HG02870 (cell line): ENCODE measurements around the gene LAX1.
"Not testable (repeated sequence)": the region's sequence is repeated elsewhere in the genome, so short reads cannot be mapped to it uniquely, and the experiment has no call there.

Experiments used
- ATAC-seq: cut with Tn5 transposase; IDR thresholded peaks from one replicate; pipeline ENCODE4 v1.9.1; 2021; ENCODE audit warnings: mild to moderate bottlenecking, moderate library complexity; ENCODE audit not compliant: unreplicated experiment

Gene LAX1, protein sequence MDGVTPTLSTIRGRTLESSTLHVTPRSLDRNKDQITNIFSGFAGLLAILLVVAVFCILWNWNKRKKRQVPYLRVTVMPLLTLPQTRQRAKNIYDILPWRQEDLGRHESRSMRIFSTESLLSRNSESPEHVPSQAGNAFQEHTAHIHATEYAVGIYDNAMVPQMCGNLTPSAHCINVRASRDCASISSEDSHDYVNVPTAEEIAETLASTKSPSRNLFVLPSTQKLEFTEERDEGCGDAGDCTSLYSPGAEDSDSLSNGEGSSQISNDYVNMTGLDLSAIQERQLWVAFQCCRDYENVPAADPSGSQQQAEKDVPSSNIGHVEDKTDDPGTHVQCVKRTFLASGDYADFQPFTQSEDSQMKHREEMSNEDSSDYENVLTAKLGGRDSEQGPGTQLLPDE

DNA sequence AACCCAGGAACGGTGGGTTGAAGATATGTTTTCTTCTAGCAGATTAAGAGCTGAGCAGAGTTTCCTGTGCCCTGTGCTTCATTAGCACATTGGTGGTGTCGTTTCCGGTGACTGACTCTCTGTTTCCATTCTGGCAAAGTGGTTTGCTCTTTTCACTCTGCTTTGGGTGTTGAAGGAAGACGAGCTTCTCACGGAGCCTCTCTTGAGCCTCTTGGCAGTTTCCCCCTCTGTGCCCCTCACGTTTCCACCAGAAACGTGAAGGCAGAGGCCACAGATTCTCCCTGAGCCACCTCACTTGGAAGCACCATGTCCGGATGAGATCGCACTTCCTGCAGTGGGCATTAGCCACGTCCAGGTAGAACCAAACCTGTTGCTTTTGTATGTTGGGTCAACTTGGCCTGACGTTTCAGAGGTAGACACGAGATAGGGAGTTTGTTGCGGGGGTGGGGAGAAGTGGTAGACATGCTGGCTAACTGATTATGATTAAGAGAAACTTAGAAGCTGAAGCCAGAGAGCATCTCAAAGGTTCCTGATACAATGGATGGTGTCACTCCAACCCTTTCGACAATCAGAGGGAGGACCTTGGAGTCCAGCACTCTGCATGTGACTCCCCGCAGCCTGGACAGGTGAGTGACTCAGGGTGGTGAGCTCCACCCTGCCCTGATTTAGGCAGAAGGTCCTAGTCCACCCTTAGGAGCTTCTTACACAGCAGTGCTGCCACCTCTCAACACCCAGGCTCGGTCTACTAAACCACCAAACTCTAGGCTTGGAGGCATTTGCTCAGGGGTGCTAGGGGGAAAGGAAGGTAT lies at the start of gene LAX1:
LAX1 (plus strand) TSS at position 155 of the 809 bp plus-strand sequence; CDS start at position 538, 383 bp downstream.
- ATAC-seq: peak; percentile 91

DNA sequence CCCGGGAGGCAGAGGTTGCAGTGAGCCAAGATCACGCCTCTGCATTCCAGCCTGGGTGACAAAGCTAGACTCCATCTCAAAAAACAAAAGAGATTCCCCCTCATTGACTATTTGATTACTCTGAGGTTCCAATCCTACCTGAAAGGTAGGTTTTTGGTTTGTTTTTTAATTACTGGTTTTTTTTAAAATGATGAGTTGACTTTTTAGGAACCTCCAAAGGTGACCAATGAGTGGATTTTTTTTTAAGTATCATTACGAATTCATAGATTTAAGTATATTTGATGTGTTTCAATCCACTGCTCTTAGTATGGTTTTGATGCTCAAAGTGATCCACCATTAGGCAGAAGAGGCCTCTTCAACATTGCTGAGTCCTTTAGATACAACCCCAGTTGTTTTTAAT lies 47.9 kb upstream of the LAX1 start:
- ATAC-seq: no peak

DNA sequence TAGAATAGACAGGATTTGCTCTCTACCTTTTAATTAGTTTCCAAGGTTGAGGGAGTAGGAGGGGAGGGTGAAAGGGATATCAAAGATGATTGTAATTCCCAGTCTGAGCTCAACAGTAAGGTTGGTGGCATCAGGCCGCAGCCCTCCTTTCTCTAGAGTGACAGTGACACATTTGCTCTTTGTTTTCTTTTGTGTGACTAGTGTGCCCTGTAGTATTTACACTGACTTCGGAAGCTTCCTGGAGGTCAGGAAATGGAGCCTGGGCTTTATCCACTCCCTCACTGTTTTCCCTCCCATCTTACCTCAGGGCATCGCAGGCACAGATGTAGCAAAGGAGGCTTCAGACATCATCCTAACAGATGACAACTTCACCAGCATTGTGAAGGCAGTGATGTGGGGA lies 44.7 kb upstream of the LAX1 start:
- ATAC-seq: no peak

DNA sequence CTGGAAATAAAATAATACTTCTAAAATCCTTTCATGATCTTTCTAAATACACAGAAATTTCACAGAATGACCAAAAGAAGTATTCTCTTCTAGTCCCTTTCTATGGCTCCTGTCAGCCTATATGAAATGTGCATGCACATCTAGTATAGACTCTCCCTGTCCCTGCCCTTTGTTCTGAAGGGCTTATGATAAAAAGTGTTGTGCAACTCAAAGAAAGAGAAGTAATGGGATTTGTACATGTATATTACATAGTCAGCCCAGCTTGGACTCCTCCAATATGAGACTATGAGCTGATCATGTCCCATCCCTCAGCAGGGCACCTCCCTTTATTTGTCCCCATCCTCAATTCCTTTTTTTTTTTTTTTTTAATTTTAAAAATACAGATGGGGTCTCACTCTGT lies 42.1 kb upstream of the LAX1 start:
- no peak for ATAC-seq

DNA sequence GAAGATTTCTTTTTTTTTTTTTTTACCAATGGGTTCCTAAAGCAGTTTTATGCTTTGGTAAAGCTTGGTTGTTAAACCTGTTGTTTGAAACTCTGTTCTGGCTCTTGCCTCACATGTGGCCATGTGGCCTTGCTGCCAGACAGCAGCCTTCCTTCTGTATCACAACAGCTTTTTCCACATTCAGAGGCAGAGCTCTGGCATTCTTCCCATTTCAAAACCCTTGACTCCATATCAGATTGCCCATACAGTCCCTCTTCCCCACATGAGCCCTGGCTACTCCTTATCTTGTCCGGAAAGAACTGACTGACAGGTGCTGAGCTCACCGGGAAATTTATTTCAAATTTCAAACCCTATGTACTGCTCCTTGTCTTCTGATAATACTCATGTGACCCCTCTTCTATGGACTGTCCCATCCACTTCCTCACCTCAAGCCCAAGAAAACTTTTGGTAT lies 38.5 kb upstream of the LAX1 start:
- no peak for ATAC-seq

DNA sequence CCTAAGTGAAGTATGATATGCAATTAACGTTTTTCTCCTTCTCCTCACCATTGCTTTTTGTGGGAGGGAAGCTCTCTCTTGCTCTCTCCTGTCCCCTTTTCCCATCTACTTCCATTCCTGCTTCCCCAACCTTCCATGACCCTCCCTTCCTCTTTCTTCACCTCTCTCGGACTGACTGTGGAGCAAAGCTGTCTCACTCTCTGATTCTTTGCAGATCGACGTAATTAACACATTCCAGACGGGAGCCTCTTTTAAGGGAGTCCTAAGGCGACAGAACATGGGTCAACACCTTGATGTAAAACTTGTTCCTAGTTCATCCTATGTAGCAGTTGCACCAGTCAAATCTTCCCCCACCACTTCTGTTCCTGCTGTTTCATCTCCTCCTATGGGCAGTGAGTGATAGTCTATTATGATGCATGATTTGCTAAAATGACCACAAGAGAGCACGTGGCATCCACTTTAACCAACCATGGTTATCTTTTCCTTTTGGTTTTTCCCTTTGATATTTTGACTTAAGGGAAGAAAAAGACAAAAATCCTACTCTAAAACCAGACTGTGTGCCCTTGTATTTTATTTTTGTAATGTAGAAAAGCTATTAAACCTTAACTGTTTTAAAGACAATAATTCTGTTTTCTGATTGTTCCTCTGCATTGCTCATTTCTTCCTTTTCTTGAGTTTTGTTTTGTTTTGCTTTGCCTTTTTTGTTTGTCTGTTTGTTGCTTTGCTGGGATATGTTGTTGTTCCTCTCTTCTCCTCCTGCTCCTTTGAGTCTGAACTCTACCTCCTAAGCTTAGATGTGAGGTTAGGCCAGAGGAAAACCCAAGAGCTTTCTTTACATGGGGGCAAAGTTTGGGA lies 31.7 kb upstream of the LAX1 start:
- no peak for ATAC-seq

DNA sequence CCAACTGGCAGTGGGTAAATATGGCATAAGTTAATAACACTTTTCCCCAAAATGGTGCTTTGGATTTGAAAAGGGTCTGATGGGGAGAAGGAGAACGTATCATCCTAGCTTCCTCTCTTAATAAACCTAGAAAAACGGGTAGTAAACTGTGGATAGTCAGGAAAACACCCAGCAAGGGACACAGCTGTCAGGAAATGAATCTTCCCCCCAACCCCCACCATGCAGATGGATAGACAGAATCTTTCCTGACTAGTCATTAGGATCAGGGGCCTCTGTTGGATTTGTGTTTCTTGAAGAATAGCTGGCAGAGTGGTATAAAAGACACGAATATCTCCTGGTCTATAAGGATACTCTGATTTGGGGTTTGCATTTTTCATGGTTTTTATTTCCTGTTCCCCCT lies 22.5 kb upstream of the LAX1 start:
- ATAC-seq: no peak

DNA sequence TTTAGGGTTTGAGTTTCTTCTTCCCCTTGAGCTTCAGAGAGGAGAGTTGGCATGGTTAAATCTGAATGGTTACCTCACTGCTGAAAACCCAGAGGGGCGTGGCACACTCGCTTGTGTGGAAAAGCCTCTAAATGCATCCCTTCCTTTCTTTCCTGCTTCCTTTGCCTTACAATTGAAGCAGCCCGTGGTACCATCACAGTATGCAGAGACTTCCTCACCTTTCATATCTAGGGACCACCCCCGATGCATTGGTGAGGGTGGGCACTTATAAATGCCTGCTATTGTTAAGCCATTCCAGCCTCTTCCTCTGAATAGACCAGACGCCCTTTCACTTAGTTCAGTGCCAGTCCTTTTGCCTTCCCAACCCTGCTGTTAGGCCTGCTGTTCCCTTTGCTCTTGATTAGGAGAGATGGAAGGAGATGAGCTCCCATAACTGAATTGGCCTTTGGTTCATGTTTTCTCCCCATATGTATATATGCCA lies 21.9 kb upstream of the LAX1 start:
- ATAC-seq: no peak

DNA sequence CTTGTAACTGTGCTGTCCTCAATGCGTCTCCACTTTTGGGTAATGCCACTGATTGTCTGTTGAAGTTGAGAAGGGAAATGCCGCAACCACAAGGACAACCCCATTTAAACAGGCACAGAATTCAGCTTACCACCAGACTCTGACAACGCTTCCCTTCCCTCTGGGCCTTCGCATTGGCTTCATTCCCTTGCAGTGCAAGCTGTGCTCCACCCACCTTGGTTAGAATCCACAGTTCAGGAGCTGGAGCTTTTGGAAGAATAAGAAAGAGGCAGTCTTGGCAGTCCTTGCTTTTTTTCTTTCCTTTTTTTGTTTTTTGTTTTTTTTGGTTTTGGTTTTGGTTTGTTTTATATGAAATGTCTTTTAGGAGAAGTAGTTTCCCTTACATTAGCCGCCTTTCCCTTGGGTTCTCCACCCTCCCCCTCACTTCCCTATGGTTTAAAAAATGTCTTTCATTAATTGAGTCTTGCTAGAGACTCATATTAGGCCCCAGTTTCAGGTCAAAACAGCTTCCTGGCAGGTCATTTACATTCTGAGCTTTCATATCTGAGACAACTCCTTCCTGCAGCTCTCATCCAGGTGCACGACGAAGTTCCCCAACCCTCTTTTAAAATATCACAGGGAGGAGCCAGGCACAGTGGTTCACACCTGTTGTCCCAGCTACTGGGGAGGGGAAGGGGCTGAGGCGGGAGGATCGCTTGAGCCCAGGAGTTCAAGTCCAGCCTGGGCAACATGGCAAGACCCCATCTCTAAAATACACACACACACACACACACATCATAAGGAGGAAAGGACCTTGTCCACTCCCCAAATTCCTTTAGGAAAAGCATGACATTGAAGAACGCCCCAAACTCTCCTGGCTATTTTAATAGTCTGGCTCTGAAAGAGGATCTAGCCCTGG lies 20.7 kb upstream of the LAX1 start:
- ATAC-seq: no peak

DNA sequence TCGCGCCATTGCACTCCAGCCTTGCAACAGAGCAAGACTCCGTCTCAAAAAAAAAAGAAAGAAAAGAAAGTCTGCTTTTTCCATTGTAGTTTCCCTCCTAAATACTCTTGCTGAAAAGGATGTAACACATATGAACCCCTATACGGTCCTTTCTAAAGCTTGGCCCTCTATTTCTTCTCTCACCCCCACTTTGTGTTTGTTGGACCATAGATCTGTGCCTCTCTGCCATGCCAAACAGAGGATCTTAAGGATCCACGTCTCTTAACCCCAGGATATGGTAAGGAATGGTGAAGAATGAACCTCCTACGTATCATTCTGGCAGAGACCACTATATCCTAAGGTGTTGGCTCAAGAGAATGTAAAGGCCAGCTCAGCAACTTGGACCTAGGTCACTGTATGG lies 18.7 kb upstream of the LAX1 start:
- ATAC-seq: no peak

DNA sequence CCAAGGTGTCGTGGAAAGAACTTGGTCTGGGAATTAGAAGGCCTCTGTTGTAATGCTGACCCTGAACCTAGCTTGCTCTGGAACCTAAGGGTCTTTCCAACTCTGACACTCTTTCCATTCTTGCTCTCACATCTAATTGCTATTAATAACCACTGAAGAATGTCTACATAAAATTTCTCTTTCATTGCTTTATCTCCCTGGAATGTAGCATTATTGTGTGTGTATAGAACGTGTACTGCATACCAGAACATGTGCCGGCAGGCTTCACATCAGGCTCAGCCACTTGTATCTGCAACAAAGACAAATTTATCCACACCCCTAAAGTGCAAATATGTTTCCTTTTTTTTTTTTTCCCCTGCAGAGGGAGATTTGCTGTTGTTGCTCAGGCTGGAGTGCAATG lies 13.9 kb upstream of the LAX1 start:
- no peak for ATAC-seq

DNA sequence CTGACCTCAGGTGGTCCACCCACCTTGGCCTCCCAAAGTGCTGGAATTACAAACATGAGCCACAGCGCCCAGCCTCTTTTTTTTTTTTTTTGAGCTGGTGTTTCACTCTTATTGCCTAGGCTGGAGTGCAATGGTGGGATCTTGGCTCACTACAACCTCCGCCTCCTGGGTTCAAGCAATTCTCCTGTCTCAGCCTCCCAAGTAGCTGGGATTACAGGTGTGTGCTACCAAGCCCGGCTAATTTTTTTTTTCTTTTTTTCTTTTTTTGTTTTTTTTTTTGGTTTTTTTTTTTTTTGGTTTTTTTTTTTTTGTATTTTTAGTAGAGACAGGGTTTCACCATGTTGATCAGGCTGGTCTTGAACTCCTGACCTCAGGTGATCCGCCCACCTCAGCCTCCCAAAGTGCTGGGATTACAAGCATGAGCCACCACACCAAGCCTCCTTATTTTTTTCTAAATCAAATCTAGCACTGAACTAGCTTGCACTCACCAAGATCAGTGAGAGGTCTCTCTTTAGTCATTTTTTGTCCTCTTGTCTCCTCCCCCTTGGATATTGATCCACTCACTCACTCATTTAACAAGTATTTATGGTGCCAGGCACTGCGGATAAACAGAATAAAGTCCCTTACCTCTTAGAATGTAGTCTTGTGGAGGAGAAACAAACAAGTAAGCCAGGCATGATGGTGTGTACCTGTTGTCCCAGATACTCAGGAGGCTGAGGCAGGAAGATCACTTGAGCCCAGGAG lies 13.2 kb upstream of the LAX1 start:
- ATAC-seq: not testable (repeated sequence)

DNA sequence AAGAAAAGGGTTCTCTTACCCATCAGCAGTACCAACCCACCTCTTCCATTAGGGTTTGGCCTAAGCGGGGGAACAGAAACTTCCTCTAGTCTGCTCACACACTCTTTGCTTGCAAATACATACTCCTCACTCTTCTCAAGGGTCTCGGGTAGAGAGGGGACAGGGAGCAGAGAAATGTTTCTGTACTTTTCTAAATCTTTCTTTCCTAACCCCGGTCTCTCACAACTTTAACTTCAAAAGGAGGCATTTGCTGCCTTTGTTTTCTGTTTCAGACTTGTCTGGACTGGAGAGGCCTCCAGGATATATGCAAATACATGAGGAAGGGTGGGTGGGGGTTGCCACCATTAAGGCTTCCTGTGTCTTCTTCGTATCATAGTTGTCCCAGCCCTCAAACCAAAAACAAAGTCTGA lies 10.5 kb upstream of the LAX1 start:
- ATAC-seq: peak; percentile 76

DNA sequence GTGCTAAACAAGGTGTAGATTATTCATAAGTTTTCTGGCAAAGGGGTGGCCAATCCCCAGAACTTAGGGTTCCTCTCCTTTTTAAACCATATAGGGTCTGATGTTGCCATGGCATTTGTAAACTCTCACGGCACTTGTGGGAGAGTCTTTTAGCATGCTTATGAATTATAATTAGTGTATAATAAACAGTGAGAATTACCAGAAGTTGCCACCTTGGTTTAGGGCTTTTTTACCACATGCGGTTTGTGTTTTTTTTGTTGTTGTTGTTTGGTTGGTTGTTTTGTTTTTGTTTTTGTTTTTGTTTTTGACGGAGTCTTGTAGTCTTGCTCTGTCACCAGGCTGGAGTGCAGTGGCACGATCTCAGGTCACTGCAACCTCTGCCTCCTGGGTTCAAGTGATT lies 8.9 kb upstream of the LAX1 start:
- no peak for ATAC-seq

DNA sequence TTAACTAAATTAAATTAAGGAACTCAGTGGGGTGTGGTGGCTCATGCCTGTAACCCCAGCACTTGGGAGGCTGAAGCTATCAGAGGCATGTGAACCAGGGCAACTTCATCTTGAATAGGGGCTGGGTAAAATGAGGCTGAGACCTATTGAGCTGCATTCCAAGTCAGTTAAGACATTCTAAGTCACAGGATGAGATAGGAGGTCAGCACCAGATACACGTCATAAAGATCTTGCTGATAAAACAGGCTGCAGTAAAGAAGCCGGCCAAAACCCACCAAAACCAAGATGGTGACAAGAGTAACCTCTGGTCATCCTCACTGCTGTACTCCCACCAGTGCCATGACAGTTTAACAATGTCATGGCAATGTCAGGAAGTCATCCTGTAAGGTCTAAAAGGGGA lies 6.2 kb upstream of the LAX1 start:
- not testable (repeated sequence) for ATAC-seq

DNA sequence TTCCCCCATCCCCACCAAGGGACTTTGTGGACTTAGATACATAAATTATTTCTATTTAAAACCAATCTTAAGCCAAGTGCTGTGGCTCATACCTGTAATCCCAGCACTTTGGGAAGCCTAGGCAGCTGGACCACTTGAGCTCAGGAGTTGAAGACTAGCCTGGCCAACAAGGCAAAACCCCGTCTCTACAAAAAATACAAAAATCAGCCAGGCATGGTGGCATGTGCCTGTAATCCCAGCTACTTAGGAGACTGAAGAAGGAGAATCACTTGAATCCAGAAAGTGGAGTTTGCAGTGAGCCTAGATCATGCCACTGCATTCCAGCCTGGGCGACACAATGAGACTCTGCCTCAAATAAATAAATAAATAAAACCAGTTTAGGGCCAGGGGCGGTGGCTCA lies 4.5 kb upstream of the LAX1 start:
- ATAC-seq: no peak

DNA sequence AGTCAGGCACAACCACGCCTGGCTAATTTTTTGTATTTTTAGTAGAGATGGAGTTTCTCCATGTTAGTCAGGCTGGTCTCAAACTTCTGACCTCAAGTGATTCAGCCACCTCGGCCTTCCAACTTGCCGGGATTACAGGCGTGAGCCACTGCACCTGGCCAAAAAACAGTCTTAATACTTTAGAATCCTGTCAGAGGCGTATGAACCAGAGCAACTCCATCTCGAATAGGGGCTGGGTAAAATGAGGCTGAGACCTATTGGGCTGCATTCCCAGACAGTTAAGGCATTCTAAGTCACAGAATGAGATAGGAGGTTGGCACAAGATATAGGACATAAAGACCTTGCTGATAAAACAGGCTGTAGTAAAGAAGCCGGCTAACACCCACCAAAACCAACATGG lies 3.0 kb upstream of the LAX1 start:
- ATAC-seq: not testable (repeated sequence)

DNA sequence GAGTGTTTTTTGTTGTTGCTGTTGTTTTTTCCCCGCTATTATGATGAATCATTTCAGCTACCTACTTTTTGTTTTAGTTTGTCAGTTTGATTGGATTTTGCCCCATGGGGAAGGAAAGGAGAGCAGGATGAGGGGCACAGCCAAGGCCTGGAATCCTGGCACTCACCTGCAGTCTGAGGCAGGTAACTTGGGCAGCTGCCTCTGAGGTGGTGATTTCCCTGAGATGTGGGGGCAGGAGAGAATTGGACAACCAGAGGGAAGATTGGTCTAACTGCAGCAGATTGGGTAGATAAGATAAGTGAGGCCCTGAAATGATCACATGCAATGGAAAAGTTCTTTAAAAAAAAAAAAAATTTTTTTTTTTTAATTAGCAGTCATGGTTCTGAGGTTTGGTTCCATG lies 1.5 kb upstream of the LAX1 start:
- no peak for ATAC-seq
